Thoracic aorta (tissue), 2 donors: ENCODE measurements around the gene TEX26. TPM values are rescaled to one million over a fixed set of nuclear protein-coding genes. Genes with fewer than 3 reads are reported as not detected.

Source experiments
- ATAC-seq: fragments of 150-250 bp; one replicate; pipeline ENCODE4 v1.8.0; 2017; ENCODE audit warnings: low read depth; ENCODE audit not compliant: insufficient number of reproducible peaks, low FRiP score
- DNase-seq: peaks from one replicate; pipeline ENCODE4 v3.0.0-alpha.2; 2020; ENCODE audit warnings: low spot score
- H3K27ac ChIP-seq, 2 donors: fragments of 200-600 bp; sonication (generic); 1 replicate in 1 of 2; 2 replicates in 1 of 2; pipeline ENCODE4 v1.5.1; 2016; ENCODE audit warnings: mild to moderate bottlenecking in 2 of 2, moderate library complexity in 2 of 2
- H3K27me3 ChIP-seq: fragments of 200-600 bp; sonication (generic); replicated peaks from 2 replicates; pipeline ENCODE4 v1.6.0; 2016; ENCODE audit warnings: mild to moderate bottlenecking; ENCODE audit not compliant: insufficient read depth
- H3K36me3 ChIP-seq: fragments of 200-600 bp; sonication (generic); one replicate; pipeline ENCODE4 v1.5.1; 2016
- H3K4me1 ChIP-seq, 2 donors: fragments of 200-600 bp; sonication (generic); 1 replicate in 1 of 2; 2 replicates in 1 of 2; pipeline versions ENCODE4 v1.5.1 to v1.6.0; 2016; ENCODE audit warnings: low read depth in 2 of 2, mild to moderate bottlenecking in 1 of 2; ENCODE audit not compliant: control insufficient read depth in 1 of 2
- H3K4me3 ChIP-seq: fragments of 200-600 bp; sonication (generic); 2 replicates; pipeline ENCODE4 v1.5.1; 2016; ENCODE audit warnings: mild to moderate bottlenecking
- H3K9me3 ChIP-seq: fragments of 200-600 bp; sonication (generic); 2 replicates; pipeline ENCODE4 v1.5.1; 2016
- total RNA-seq, 2 donors: library from RNA; depleted of rRNA; stranded (reverse); fragments of >200 nt; gene quantifications; one replicate each; pipeline versions ENCODE4 v1.1.0 to v1.2.3, GENCODE V29; 2016
- TF ChIP-seq, protein P1 (sequence below): fragments of 200-600 bp; sonication (generic); IDR thresholded peaks from one replicate; pipeline ENCODE4 v1.5.1; 2019; ENCODE audit warnings: antibody characterized with exemption

The TEX26 gene
- total RNA-seq, 2 donors from 2014 or later = not detected

DNA sequence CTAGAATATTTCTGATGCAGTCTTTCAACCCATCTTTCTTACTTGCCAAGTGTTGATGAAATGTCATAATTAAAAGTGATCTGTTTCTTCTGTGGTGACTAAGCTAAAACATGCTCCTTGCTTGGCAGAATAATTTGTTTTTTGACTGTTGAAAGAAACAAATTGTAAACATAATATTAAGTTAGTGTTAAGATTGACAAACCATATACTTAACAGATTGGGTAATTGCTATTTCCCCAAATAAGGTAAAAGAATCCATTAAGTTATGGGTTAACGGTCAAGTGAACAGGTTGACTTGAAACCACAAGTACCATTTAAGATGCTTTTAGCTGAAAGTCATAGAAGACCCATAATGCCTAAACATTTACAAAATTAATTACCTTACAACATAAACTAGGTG, 62.9 kb downstream of the TEX26 start:
- Histone ChIP-seq H3K27ac (no peak overlapping the region), H3K9me3 (no peaks in the 10 kb centered on the region), H3K4me1 (peaks cover 0 to 8% of the 10 kb centered on the region in 2 donors), H3K4me3 (no peak overlapping the region), H3K27me3 (no peaks in the 10 kb centered on the region), H3K36me3 (no peaks in the 10 kb centered on the region)
- TF ChIP-seq, protein P1, sequence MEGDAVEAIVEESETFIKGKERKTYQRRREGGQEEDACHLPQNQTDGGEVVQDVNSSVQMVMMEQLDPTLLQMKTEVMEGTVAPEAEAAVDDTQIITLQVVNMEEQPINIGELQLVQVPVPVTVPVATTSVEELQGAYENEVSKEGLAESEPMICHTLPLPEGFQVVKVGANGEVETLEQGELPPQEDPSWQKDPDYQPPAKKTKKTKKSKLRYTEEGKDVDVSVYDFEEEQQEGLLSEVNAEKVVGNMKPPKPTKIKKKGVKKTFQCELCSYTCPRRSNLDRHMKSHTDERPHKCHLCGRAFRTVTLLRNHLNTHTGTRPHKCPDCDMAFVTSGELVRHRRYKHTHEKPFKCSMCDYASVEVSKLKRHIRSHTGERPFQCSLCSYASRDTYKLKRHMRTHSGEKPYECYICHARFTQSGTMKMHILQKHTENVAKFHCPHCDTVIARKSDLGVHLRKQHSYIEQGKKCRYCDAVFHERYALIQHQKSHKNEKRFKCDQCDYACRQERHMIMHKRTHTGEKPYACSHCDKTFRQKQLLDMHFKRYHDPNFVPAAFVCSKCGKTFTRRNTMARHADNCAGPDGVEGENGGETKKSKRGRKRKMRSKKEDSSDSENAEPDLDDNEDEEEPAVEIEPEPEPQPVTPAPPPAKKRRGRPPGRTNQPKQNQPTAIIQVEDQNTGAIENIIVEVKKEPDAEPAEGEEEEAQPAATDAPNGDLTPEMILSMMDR = no peak
- ATAC-seq (no peak), DNase-seq (no peak)

DNA sequence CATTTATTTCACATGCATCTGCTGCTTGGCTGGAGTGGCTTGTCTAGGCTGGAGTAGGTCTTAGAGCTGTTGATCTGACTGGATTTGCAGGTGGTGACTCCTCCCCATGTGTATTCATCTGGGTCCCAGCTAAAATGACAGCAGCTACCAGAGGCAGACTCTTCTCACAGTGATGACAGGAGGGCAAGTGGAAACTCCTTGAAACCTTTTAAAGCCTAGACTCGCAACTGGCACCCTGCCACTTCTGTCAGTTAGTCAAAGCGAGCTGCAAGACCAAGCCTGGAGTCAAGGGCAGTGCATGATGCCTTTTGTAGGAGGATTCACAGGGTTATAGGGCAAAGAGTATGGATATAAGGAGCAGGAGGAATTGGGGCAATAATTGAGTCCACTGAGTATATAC, 65.2 kb downstream of the TEX26 start:
- peaks cover 0 to 8% of the 10 kb centered on the region in 2 donors for H3K4me1 ChIP-seq
- H3K27ac ChIP-seq = no peak overlapping the region
- no peak overlapping the region for H3K4me3 ChIP-seq
- TF ChIP-seq, protein P1 = no peak
- no peaks in the 10 kb centered on the region for H3K36me3 ChIP-seq
- H3K9me3 ChIP-seq = no peaks in the 10 kb centered on the region
- no peak for DNase-seq
- H3K27me3 ChIP-seq = no peaks in the 10 kb centered on the region
- no peak for ATAC-seq

DNA sequence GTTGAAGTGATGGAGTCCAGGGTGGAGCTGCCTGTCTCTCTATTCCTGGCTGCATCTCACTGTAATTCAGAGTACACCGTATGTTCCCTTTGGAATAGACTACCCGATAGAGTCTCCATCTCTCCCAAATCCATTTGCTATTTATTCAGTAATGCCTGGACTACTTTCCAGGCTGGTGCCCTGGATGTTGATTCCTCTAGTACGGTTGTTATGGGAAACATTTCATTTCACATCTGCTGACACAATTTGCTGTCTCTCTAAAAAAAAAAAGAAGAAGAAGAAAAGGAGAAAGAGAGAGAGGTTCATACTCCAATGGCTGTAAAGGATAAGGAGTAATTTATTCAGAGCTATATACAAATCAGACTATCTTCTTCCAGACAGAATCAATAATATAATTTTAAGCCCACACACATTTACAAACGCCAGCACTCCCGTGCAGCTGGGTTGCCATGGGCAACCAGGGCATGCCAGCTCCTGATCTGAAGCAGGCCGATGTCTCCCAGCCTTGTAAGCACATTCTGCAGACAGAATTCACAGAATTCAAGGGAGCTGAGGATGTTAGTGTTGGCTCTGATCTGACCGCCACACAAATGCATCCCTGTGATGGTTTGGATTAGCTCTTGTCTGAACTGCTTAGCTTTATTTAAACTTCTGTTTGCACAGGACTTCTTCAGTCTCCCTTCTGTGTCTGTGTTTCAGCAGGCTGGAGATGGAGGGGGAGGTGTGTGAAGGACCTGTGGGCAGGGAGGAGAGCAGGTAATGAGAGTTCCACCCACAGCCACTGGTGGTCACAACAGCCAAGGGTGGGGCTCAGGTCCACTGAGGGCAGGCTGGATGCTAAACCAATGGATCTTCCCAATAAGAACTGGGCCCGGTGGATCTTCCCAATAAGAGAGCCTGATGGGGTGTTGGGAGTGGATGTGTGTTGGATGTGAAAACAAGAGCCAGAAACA, 66.0 kb downstream of the TEX26 start:
- Histone ChIP-seq H3K4me3 (no peak overlapping the region), H3K27ac (no peak overlapping the region), H3K36me3 (no peaks in the 10 kb centered on the region), H3K4me1 (peaks cover 0 to 8% of the 10 kb centered on the region in 2 donors), H3K9me3 (no peaks in the 10 kb centered on the region), H3K27me3 (no peaks in the 10 kb centered on the region)
- no peak for DNase-seq
- TF ChIP-seq, protein P1 = no peak
- ATAC-seq = no peak

DNA sequence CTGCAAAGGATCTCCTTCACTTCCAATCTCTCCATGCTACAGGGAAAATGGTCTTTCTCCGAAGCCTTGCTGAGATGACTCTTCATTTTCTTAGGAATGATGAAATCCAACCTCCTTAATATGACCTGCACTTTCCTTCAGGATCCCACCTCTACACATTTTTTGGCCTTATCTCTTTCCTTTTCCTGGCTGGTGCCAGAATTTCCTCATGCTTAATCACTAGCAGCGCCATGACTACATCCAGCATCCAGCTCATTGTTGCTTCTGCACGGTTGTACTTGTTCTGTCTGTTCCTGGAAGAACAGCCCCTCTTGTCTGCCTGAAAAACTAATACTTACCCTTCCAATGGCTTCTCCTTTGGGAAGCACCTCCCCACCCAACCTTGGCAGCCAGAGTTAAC, 68.4 kb downstream of the TEX26 start:
- DNase-seq = no peak
- Histone ChIP-seq H3K4me1 (peaks cover 0 to 8% of the 10 kb centered on the region in 2 donors), H3K27me3 (no peaks in the 10 kb centered on the region), H3K4me3 (no peak overlapping the region), H3K27ac (no peak overlapping the region), H3K9me3 (no peaks in the 10 kb centered on the region), H3K36me3 (no peaks in the 10 kb centered on the region)
- TF ChIP-seq, protein P1 = no peak
- ATAC-seq = no peak

DNA sequence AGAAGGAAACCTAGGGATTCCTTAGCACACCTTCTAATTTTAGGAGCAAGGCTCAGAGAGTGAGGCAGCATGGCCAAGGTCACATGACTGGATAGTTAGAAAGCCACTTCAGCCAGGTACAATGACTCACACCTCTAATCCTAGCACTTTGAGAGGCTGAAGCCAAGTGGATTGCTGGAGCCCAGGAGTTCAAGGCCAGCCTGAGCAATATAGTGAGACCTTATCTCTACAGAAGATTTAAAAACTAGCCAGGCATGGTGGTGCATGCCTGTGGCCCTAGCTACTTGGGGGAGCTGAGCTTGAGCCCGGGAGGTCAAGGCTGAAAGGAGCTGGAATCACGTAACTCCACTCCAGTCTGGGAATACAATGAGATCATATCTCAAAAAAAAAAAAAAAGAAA, 69.2 kb downstream of the TEX26 start:
- Histone ChIP-seq H3K27me3 (no peaks in the 10 kb centered on the region), H3K36me3 (no peaks in the 10 kb centered on the region), H3K4me3 (no peak overlapping the region), H3K9me3 (no peaks in the 10 kb centered on the region), H3K27ac (no peak overlapping the region), H3K4me1 (peaks cover 0 to 8% of the 10 kb centered on the region in 2 donors)
- no peak for ATAC-seq
- TF ChIP-seq, protein P1 = no peak
- no peak for DNase-seq
